IMR-90 (cell line): ENCODE data around the gene TRMO. TPM values are rescaled to one million over a fixed set of nuclear protein-coding genes. Genes with fewer than 3 reads are reported as not detected.

Experiments
- ATAC-seq: fragments of 200-7000 bp; cut with Tn5 transposase; 2 replicates; pipeline ENCODE4 v1.9.1; 2020; ENCODE audit warnings: low read depth, mild to moderate bottlenecking, moderate library complexity
- BruUV-seq: library from RNA; stranded (reverse); fragments of 400-500 nt; replicated peaks from 2 replicates; lab custom pipeline; 2021; lab: Mats Ljungman, UMichigan
- CTCF ChIA-PET: fragments of 300-600 bp; formaldehyde crosslinking; extraction: SDS; loops from one replicate; lab custom pipeline; 2021; ENCODE audit warnings: antibody characterized with exemption; lab: Yijun Ruan, JAX
- POLR2A ChIA-PET: fragments of 300-600 bp; sonication (Branson Sonifier 250); formaldehyde crosslinking; loops from one replicate; lab custom pipeline; 2022; ENCODE audit warnings: antibody characterized with exemption; ENCODE audit not compliant: unreplicated experiment; lab: Charles Lee
- DNase-seq: peaks from one replicate; pipeline ENCODE4 v3.0.0; 2013
- H2AFZ ChIP-seq: replicated peaks from 2 replicates; pipeline ENCODE3; 2013; ENCODE audit warnings: low read length, mild to moderate bottlenecking; ENCODE audit not compliant: poor library complexity
- H2AK5ac ChIP-seq: 2 replicates; pipeline ENCODE4 v1.6.1; 2013; ENCODE audit warnings: low read depth, low read length, inconsistent platforms
- H2AK9ac ChIP-seq: replicated peaks from 2 replicates; pipeline ENCODE3; 2013; ENCODE audit warnings: mild to moderate bottlenecking, low read depth, low read length, moderate library complexity; ENCODE audit not compliant: poor library complexity
- H2BK120ac ChIP-seq: 2 replicates; pipeline ENCODE4 v1.6.1; 2013; ENCODE audit warnings: low read depth, low read length, inconsistent platforms
- H2BK15ac ChIP-seq: 3 replicates; pipeline ENCODE4 v1.6.1; 2013; ENCODE audit warnings: low read depth, low read length, inconsistent platforms
- H2BK20ac ChIP-seq: 2 replicates; pipeline ENCODE4 v1.6.1; 2013; ENCODE audit warnings: low read depth, mild to moderate bottlenecking, inconsistent platforms, low read length, moderate library complexity
- H2BK5ac ChIP-seq: 2 replicates; pipeline ENCODE4 v1.6.1; 2013; ENCODE audit warnings: mild to moderate bottlenecking, low read depth, low read length, inconsistent platforms; ENCODE audit not compliant: poor library complexity, severe bottlenecking
- H3K14ac ChIP-seq: replicated peaks from 2 replicates; pipeline ENCODE4 v1.6.1; 2013; ENCODE audit warnings: low read depth, low read length, inconsistent platforms
- H3K18ac ChIP-seq: 2 replicates; pipeline ENCODE4 v1.6.1; 2013; ENCODE audit warnings: low read depth, low read length, control low read depth
- H3K23ac ChIP-seq: 2 replicates; pipeline ENCODE4 v1.6.1; 2013; ENCODE audit warnings: low read depth, low read length, inconsistent platforms
- H3K27ac ChIP-seq: 2 replicates; pipeline ENCODE4 v1.5.1; 2013; ENCODE audit warnings: mild to moderate bottlenecking, control low read depth, low read length; ENCODE audit not compliant: insufficient read depth
- H3K27me3 ChIP-seq: 2 replicates; pipeline ENCODE4 v1.6.1; 2013; ENCODE audit warnings: low read length; ENCODE audit not compliant: control insufficient read depth, insufficient read depth
- H3K36me3 ChIP-seq: 2 replicates; pipeline ENCODE4 v1.6.1; 2013; ENCODE audit warnings: low read length, mixed read lengths; ENCODE audit not compliant: control insufficient read depth, insufficient read depth
- H3K4ac ChIP-seq: 2 replicates; pipeline ENCODE4 v1.6.1; 2013; ENCODE audit warnings: low read depth, low read length, inconsistent platforms
- H3K4me1 ChIP-seq: 2 replicates; pipeline ENCODE4 v1.6.1; 2013; ENCODE audit warnings: low read length, mixed read lengths; ENCODE audit not compliant: control insufficient read depth, insufficient read depth
- H3K4me2 ChIP-seq: 2 replicates; pipeline ENCODE4 v1.6.1; 2013; ENCODE audit warnings: low read depth, mild to moderate bottlenecking, control low read depth, low read length, moderate library complexity
- H3K4me3 ChIP-seq: 2 replicates; pipeline ENCODE4 v1.5.1; 2013; ENCODE audit warnings: low read depth, mild to moderate bottlenecking, control low read depth, low read length, moderate library complexity; ENCODE audit not compliant: insufficient read depth
- H3K56ac ChIP-seq: 2 replicates; pipeline ENCODE4 v1.6.1; 2013; ENCODE audit warnings: low read length, inconsistent platforms; ENCODE audit not compliant: insufficient read depth; ENCODE audit errors: extremely low read depth
- H3K79me1 ChIP-seq, 2 experiments: 2 replicates each; pipeline ENCODE4 v1.6.1; 2013; ENCODE audit warnings: low read length in 2 of 2, inconsistent platforms in 1 of 2, low read depth in 1 of 2
- H3K9ac ChIP-seq: 2 replicates; pipeline ENCODE4 v1.6.1; 2013; ENCODE audit warnings: low read depth, low read length, control low read depth
- H3K9me1 ChIP-seq: 2 replicates; pipeline ENCODE4 v1.6.1; 2013; ENCODE audit warnings: low read length, inconsistent platforms; ENCODE audit not compliant: insufficient read depth
- H3K9me3 ChIP-seq: 2 replicates; pipeline ENCODE4 v1.6.1; 2013; ENCODE audit warnings: low read length; ENCODE audit not compliant: control insufficient read depth, insufficient read depth
- H4K20me1 ChIP-seq: 2 replicates; pipeline ENCODE4 v1.6.1; 2013; ENCODE audit warnings: low read length, inconsistent platforms; ENCODE audit not compliant: insufficient read depth
- H4K5ac ChIP-seq: 2 replicates; pipeline ENCODE4 v1.6.1; 2013; ENCODE audit warnings: mild to moderate bottlenecking, low read depth, low read length, control low read depth
- H4K8ac ChIP-seq, 2 experiments: 2 replicates each; pipeline ENCODE4 v1.6.1; 2013; ENCODE audit warnings: low read depth in 2 of 2, low read length in 2 of 2, control low read depth in 1 of 2, inconsistent platforms in 1 of 2
- H4K91ac ChIP-seq: 2 replicates; pipeline ENCODE4 v1.6.1; 2013; ENCODE audit warnings: low read depth, low read length, inconsistent platforms; ENCODE audit not compliant: insufficient read depth
- BHLHE40 ChIP-seq: fragments of 150-350 bp; IDR thresholded peaks from 2 replicates; pipeline ENCODE4 v1.6.1; 2016; ENCODE audit warnings: mild to moderate bottlenecking, low read depth, low read length
- CHD1 ChIP-seq: IDR thresholded peaks from 2 replicates; pipeline ENCODE4 v1.6.1; 2012; ENCODE audit warnings: low read depth, low read length, improper control_type of control experiment
- FOS ChIP-seq: fragments of 150-350 bp; IDR thresholded peaks from 2 replicates; pipeline ENCODE4 v1.6.1; 2016; ENCODE audit warnings: low read depth, low read length
- POLR2A ChIP-seq: IDR thresholded peaks from 2 replicates; pipeline ENCODE4 v1.6.1; 2012; ENCODE audit warnings: mild to moderate bottlenecking, low read depth, low read length
- SMC3 ChIP-seq: fragments of 150-350 bp; IDR thresholded peaks from 2 replicates; pipeline ENCODE4 v1.6.1; 2016; ENCODE audit warnings: low read depth, mild to moderate bottlenecking, antibody characterized with exemption, low read length, moderate library complexity
- WGBS, 2 experiments: methylation state at CpG; one replicate each; pipeline versions ENCODE4 v1.1.5 to v1.1.7; 2013; ENCODE audit warnings: missing lambda C conversion rate in 2 of 2; ENCODE audit not compliant: insufficient read length in 1 of 2; ENCODE audit errors: extremely low coverage in 2 of 2; 5-methylcytosine and 5-hydroxymethylcytosine counted together
- dilution Hi-C: fragments of 300-500 bp; cut with HindIII; formaldehyde crosslinking; loops from one replicate; pipeline ENCODE4 v1.14.3; 2018; ENCODE audit warnings: low sequenced_read_pairs; ENCODE audit not compliant: unreplicated experiment
- in situ Hi-C: fragments of 300-500 bp; cut with MboI; formaldehyde crosslinking; loops from 3 replicates; pipeline ENCODE4 v1.14.3; 2019; ENCODE audit warnings: low sequenced_read_pairs, inconsistent platforms, mixed read lengths
- intact Hi-C: fragments of 100-400 bp; cut with micrococcal nuclease; formaldehyde crosslinking; loops from 2 replicates; pipeline ENCODE4 v1.10.0; 2022
- polyA plus RNA-seq, 3 experiments: library from polyadenylated mRNA; depleted of rRNA; stranded (reverse); fragments of >200 nt; gene quantifications; 2 replicates each; pipeline ENCODE4 v1.2.3, GENCODE V29; 2012; ENCODE audit warnings: low replicate concordance in 1 of 3
- total RNA-seq: library from RNA; depleted of rRNA; stranded (reverse); fragments of >200 nt; gene quantifications from 2 replicates; pipeline ENCODE4 v1.2.3, GENCODE V29; 2012

TRMO gene
- total and polyA plus RNA-seq, 2 of the 4 experiments (the other 2 are of a cell fraction), result 10.2 to 19.9 TPM

DNA sequence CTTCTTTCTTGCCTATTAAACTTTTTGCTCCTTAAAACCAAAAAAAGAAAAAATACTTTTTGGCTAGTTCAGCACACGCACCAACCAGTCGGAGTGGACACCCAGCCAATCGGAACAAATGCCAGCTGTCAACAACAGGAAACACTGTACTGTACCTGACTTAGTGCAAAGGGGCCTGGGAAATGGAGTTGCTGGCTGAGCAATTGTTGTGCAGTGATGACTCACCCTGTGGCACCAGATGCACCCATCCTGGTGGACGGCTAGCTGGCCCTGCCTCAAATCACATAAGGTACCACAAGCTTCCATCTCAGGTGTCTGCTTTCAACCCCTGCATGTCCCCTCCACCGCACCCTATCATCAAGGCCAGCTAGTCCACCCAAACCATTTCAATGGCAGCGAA is 48.4 kb downstream of the TRMO start:
- in situ Hi-C loops (no loop called here), intact Hi-C loops (no loop called here), dilution Hi-C loops (no loop called here)
- ATAC-seq (no peak), DNase-seq (peak; percentile 10)
- Histone ChIP-seq H4K91ac (no peak overlapping the region), H3K4me2 (no peak overlapping the region), H3K9ac (no peak overlapping the region), H2BK15ac (no peak overlapping the region), H3K18ac (no peak overlapping the region), H3K9me1 (peaks cover 6% of the 10 kb centered on the region; the same call in 1 of the 2 replicates), H3K27ac (no peak overlapping the region), H2AFZ (peak overlapping the region; percentile 70), H2AK9ac (no peak overlapping the region), H4K20me1 (peaks cover 4% of the 10 kb centered on the region; the same call in 1 of the 2 replicates), H3K27me3 (peaks cover 16% of the 10 kb centered on the region), H3K4me1 (peaks cover 3% of the 10 kb centered on the region; the same call in 1 of the 2 replicates), H2BK5ac (no peak overlapping the region), H3K9me3 (no peaks in the 10 kb centered on the region), H3K23ac (no peak overlapping the region), H2BK20ac (no peak overlapping the region), H3K4me3 (no peak overlapping the region), H3K56ac (no peak overlapping the region), H2AK5ac (peak overlapping the region; percentile 27; the same call in 1 of the 2 replicates), H2BK120ac (no peak overlapping the region), H3K36me3 (no peaks in the 10 kb centered on the region), H3K14ac (no peak overlapping the region), H4K5ac (no peak overlapping the region), H3K4ac (no peak overlapping the region), H3K79me1 (no peaks in the 10 kb centered on the region), H4K8ac (no peak overlapping the region)
- TF ChIP-seq FOS (peak; percentile 25; the same call in 1 of the 2 replicates), POLR2A (no peak), CHD1 (no peak), BHLHE40 (no peak), SMC3 (no peak)
- WGBS, 2 experiments, result 60% methylated on average over 1 of the region's 6 CpGs; no CpG with 5 or more reads in 1 of the 2 experiments
- no TSS peak for BruUV-seq
- POLR2A ChIA-PET, result no interaction called here
- CTCF ChIA-PET, result no interaction called here
